Measurements from ENCODE around the gene GUF1.
A peak's percentile ranks its signal among the peaks of the same experiment; 100 is the strongest.
"Not testable (repeated sequence)": the region's sequence is repeated elsewhere in the genome, so short reads cannot be mapped to it uniquely, and the experiment has no call there.

Gene GUF1

DNA sequence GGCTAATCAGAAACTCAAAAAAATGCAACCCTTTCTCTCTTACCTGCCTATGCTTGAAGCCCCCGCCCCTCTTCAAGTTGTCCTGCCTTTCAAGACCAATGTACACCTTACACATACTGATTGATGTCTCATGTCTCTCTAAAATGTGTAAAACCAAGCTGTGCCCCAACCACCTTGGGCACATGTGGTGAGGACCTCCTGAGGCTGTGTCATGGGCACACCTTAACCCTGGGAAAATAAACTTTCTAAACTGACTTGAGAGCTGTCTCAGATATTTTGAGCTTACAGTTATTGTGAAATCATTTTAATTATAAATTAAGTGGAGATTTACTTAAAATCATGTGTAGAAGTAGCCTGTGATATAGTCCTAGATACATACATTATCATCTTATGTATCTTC is 22.2 kb downstream of the GUF1 start:
- no peak for DNase-seq (ENCODE audit: low read depth in 1 of 2, low spot score in 1 of 2)

DNA sequence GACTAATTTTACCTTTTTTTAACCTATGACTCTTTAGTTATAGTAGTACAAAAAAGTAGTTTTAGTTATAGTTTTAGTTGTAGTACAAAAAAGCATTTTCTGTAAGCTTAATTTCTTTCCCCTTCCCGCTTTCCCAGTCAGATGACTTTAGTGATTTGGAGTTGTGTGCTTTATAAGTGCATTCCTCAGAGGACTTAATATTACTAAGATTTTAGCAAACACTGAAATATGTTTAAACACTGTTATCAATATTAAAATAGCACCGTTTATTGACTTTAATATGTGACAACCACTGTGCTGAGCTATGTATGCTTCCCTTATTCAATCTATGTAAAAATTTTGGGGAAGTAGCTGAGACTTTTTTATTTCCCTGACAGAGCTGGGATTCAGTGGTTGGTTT is 22.8 kb downstream of the GUF1 start:
- no peak for DNase-seq (ENCODE audit: low read depth in 1 of 2, low spot score in 1 of 2)

DNA sequence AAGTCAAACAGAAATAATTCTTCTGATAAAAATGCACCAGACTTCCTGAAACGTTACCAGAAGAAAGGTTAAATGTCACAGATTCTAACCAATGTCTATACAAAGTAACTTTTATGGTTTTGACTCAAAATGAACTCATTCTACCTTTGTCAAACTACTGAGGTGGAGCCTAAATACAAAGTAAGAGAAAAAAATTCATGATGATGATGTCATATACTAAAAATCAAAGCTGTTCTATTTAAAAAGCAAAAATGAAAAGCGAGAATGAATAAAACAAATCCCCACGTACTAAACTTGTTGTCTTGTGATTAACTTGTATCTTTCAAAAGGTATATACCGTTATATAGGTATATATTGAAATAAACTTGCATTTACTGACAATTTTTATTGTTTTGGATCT is 26.5 kb downstream of the GUF1 start:
- no peak for DNase-seq (ENCODE audit: low read depth in 1 of 2, low spot score in 1 of 2)

DNA sequence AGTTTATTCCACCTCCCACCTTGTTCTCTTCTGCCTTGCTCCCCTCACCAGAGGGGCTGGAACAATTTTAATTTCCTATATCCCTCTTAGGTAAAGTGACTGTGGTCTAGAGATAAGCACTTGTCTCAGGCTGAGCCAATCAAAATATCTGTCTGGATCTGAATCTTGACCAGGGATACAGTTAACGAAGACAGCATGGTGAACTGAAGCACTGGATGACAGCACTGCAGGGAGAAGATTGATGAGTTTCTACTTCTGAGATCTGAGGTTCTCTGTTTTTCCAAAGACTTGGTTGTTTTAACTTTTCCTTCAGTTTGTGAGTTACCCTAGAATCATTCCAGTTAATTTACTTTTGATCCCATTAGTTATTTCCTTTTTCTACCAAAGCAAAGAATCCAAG is 34.9 kb downstream of the GUF1 start:
- DNase-seq (ENCODE audit: low read depth in 1 of 2, low spot score in 1 of 2): no peak

DNA sequence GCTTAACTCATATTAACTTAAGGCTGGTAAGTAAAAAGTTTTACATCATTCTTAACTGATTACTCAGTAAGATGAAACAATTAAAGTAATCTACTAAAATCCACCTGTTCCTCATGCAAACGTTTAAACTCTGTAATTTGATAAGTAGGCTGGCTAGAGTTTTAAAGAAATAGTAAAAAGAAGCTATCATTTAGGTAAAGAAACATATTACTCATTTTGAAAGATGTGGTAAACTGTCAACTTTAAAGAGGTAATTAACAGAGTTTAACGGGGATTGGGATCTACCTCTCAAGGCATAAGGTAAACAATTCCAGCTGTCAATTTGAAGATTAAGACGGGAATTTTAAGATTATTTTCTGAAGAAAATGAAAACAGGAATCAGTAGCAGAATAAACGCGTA is 38.4 kb downstream of the GUF1 start:
- DNase-seq (ENCODE audit: low read depth in 1 of 2, low spot score in 1 of 2): no peak

DNA sequence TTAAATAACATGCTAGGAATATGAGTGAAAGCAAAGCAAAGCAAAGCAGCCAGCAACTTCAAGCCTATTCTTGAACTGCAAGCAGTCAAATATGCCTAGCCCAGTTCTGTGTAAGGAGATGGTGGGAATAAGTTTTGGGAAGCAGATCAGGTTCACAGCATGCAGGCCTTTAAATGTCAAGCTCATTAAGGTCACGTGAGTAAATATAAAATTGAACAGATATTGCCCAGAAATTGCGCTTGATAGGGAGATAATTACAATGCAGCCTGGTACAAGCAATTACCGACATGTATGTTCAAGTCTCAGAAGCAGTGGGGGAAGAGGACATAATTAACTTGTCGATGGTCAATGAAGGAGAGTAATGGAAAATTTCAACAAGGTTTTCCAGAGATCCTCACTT is 42.2 kb downstream of the GUF1 start:
- no peak for DNase-seq (ENCODE audit: low read depth in 1 of 2, low spot score in 1 of 2)

DNA sequence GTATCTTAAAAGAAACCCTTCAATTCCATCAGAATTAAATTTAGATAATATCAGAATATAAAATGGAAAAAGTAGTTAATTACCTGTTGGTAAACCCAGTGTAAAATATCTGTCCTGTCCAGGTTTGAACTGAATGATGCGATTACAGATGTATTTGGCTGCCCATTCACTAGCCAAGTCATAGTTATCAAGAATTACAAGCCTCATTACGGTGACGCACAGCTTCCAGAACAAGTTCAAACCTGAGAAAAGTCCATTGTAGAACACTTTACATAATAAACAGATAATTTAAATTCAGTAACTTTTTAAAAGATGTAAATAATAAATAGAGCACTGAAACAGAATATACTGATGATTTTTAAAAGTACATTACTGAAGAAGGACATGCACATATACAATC is 43.8 kb downstream of the GUF1 start:
- no peak for DNase-seq (ENCODE audit: low read depth in 1 of 2, low spot score in 1 of 2)

DNA sequence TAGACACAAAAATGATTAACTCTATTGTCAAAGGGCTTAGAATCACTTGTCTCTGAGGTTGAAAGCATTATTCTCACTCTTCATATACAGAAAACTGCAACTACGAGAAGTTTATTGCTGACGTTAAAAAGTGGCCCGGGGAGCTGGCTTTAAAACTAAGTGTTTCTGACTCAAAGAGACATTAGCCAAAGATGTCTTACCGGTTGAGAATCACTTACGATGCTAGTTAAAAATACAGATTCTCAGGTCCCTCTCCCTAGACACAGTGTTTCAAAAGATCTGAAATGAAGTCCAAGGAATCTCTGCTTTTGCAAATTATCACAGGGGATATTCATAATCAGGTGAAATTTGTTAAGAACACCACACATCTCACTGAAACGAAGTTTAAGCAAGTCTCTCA is 46.9 kb downstream of the GUF1 start:
- no peak for DNase-seq (ENCODE audit: low read depth in 1 of 2, low spot score in 1 of 2)

DNA sequence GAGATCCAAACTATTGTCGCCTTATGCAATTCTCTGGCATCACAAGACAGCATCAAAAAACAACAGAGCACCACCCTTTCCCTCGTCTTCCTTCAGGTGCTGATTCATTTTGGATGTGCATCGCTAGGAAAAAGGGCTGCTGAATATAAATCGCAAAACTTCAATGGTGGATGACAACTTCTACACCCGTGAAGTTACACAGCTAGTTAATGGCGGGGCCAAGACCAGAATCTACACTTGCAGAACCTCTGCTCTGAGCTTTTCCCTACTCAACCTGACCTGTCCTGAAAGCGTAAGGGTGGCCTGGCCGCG is 47.5 kb downstream of the GUF1 start:
- no peak for DNase-seq (ENCODE audit: low read depth in 1 of 2, low spot score in 1 of 2)

DNA sequence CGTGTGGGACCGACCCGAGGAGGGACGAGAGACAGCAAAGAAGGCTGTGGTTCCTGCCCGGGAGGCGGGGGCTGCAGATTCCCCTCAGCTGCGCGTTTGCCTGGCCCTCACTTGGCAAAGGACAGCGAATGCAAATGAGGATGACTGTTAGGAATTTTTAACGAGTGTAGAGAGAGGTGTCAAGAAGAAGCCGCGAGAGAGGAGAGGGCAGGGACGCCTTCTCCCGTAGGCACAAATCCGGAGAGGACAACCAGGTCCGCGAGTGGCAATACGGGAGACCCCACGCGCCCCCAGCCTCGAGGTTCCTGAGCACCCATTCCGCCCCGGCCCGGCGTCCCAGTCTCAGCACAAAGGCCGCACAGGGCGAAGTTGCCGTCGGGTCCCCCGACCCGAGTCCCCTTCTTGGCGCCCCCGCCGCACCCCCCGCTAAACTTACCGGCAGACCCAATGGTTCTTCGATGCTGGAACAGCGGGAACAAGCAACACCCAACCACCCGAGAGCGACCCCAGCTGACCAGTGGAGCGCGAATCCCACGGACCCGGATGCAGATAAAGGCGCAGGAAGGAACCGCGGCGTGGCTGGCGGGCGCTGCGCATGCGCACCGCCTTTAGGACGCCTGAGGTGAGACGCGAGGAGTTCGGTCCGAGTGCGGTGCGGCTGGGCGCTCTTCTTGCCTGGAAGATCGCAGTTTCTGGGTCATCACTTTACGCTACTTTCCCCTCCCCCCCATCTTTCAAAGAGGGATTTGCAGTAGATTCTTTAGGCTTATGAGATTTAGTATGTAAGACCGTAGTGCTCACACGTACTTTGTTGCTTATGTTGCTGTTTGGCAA is 48.0 kb downstream of the GUF1 start, which contains the start of gene GNPDA2:
GNPDA2 (minus strand) TSS at position 519 of the 834 bp plus-strand sequence. CDS start 4,349 bp downstream, outside the sequence.
- peak; percentile 62 to 71 for DNase-seq (ENCODE audit: low read depth in 1 of 2, low spot score in 1 of 2)

DNA sequence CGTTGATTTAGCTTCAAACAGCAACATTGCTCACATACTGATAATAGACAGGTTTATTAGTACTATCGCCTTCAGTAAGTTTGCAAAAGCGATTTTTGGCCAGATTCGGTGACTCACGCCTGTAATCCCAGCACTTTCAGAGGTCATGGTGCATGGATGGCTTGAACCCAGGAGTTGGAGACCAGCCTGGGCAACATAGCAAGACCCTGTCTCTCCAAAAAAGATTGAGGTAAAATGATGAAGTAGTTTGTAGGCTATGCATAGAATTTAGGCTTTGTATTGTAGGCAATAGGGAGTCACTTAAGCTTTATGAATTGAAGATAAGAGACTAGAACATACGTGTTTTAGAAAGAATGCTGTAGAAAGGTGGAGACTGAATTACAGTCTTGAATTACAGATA is 49.3 kb downstream of the GUF1 start:
- DNase-seq (ENCODE audit: low read depth in 1 of 2, low spot score in 1 of 2): no peak

DNA sequence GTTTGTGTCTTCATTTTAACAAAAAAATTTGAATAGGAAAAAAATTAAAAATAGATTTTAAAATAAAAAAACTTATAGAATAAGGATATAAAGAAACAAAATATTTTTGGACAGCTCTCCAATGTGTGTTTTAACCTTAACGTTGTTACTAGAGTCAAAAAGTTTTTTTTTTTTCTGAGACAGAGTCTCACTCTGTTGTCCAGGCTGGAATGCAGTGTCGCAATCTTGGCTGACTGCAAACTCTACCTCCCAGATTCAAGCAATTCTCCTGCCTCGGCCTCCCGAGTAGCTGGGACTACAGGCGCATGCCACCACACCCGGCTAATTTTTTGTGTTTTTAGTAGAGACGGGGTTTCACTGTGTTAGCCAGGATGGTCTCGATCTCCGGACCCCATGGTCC is 50.5 kb downstream of the GUF1 start:
- DNase-seq (ENCODE audit: low read depth in 1 of 2, low spot score in 1 of 2): not testable (repeated sequence)

DNA sequence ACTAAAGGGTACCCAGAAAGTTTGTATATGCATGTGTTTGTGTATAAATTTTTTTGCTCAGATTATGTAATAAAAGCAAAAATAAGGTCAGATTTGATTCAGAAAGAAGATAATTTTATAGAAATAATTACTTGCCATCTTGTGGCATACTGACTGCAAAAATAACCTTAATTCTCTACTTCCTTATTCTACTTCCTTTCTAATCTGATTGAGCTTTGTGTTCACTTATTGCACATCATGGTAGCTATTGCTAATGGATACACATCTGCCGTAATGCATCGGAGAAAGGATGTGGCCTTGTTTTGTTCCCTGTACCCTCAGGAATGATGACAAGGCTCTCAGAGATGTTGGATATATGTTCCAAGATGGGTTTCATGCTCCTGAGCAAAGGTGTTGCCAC is 58.7 kb downstream of the GUF1 start:
- no peak for DNase-seq (ENCODE audit: low read depth in 1 of 2, low spot score in 1 of 2)

DNA sequence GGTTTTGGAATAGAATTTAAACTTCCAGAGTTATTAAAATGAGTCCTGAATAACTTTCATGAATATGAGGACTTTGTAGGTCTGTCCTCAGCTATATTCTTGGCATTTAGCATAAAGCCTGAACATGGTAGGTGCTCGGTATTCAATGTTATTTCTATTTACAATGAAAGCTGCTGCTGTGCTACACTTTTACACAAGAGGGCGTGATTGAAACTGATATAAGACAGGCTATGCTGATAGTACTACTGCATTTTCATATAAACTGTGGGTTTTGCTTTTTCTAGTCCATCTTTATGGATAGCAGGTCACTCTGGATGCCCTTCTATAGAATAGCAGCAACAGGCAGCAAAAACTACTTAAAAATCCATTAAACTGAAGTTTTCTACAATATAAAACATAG is 60.4 kb downstream of the GUF1 start:
- no peak for DNase-seq (ENCODE audit: low read depth in 1 of 2, low spot score in 1 of 2)

DNA sequence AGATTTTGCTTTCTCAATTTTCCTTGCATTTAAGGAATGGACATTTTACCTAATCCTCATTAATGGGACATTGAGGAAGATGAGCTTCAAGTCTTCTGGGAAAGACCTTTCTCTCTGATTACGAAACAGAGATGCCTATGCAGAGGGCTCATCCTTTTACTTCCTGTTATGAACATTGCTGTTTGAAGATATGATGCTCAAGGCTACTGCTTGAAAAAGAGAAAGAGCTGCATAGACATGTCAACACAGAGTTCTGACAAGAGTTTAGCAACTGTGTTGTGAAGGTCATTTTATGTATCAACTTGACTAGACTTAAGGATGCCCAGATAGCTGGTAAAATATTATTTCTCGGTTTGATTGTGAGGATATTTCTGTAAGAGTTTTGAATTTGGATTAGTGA is 62.0 kb downstream of the GUF1 start:
- DNase-seq (ENCODE audit: low read depth in 1 of 2, low spot score in 1 of 2): no peak
